Measurements from ENCODE around the gene RASGRP1.
A peak's percentile ranks its signal among the peaks of the same experiment; 100 is the strongest.

Gene RASGRP1

DNA sequence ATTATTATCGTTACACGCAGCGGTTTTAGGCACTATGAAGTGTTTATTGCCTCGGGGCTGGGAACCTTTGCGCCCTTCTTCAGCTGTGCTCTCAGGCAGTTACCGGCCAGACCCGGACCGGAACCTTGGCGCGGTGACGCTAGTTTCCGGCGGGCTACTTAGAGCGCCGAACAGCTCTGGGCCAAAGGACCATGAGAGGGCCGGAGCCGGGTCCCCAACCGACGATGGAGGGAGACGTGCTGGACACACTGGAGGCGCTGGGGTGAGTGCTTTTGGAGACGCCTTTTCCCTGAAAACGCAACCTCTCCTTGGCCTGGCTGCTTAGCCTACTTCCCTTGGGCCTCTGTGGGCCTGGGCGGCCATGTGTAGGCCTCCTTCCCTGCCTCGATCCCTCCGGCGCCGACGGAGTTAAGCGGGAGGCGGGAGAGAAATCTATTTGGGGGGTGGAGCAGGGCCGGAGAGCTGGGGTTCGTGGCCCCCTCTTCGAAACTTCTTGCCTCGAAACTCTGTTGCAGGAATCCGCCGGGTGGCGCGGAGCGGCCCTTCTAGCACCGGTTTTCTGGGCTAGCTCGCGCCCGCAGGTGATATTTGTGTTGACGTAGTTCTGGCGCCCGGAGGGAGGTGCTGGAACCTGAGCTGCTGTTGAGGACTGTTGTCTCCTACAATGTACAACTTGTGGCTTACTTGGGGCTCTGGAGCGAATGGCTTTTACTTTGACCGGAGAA is 110.5 kb downstream of the RASGRP1 start, which contains the start of gene FAM98B:
Gene FAM98B (plus strand): TSS at position 157 of the 725 bp plus-strand sequence. CDS start 35 bp downstream, at position 192.
- peak; percentile 57 to 86 (median 72) for DNase-seq

DNA sequence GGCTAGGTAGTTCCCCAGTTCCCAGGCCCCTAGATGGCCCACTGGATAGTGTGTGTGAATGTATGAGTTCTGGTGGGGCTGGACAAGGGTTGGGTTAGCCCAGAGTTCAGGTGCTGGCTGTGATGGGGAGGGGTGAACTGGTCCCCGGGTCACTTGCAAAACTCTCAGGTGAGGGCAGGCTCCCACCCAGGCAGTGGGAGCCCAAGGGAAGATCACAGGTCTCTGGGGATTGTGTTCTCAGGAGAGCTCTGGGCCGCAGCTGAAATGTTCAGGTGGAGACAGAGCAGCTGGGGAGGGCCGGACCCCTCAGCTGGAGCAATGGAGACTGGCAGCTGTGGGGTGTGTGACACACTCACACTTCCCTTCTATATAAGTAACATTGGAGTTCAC is 123.5 kb downstream of the RASGRP1 start:
- no peak for DNase-seq

GRCh38 chr15:38440353-38441129 is 124.1 kb downstream of the RASGRP1 start:
- peak in 3 of 4 experiments; percentile 2 to 12 (median 6) for DNase-seq

Data from activated CD4-positive, CD25-positive, alpha-beta regulatory T cell (primary cell).